Measurements from ENCODE around the gene TREX2.

Gene TREX2

GRCh38 chrX:153456161-153456560 lies 10.3 kb upstream of the TREX2 start:
- no peak for DNase-seq (ENCODE audit: low read depth in 3 of 3)

GRCh38 chrX:153455571-153455970 lies 9.7 kb upstream of the TREX2 start:
- no peak for DNase-seq (ENCODE audit: low read depth in 3 of 3)

GRCh38 chrX:153454901-153455550 lies 9.2 kb upstream of the TREX2 start:
- no peak for DNase-seq (ENCODE audit: low read depth in 3 of 3)

GRCh38 chrX:153450949-153451277 lies 5.1 kb upstream of the TREX2 start:
- no peak for DNase-seq (ENCODE audit: low read depth in 3 of 3)

DNA sequence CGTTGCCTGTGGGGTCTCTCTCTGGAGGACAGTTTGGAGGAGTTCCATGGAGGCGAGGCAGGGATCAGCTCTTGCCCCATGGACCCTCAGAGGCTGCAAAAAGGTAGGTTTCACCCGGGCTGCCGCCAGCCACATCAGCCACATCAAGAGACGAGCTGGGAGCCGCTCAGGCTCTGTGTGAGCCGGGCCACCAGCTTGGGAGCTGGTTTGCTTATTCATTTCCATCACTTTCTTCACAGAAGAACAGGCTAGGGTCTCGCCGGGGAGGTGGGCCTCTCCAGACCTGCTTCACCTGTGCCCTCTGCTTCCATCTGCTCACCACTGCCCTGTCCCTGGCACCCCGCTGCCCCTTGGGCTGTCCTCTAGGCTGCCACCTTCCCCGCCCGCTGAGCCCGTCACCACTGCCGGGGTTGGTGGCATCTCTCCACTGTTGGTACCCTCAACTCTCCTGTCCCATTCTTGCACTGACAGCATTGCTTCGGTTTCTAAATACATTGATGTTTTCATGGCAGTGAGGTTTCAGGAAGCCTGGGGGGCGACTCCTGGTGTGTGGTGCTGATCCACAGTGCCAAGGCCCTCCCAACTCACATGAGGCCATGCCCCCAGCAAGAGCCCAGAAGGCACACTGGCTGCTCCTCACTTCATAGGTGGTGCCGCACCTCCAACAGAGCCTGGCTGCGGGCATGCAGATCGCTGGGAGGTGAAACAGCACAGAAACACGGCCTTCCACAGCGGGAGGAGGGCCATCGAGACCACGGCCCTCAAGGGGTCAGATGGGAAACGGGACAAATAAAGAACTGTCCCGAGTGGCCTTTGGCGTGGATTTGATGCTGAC lies 4.5 kb upstream of the TREX2 start:
- DNase-seq (ENCODE audit: low read depth in 3 of 3) = no peak

- DNase-seq (ENCODE audit: low read depth in 3 of 3) = no peak
Observed at GRCh38 chrX:153449368-153450113, 3.7 kb upstream of the TREX2 start.

GRCh38 chrX:153448556-153449367 lies 2.9 kb upstream of the TREX2 start:
- DNase-seq (ENCODE audit: low read depth in 3 of 3) = no peak

DNA sequence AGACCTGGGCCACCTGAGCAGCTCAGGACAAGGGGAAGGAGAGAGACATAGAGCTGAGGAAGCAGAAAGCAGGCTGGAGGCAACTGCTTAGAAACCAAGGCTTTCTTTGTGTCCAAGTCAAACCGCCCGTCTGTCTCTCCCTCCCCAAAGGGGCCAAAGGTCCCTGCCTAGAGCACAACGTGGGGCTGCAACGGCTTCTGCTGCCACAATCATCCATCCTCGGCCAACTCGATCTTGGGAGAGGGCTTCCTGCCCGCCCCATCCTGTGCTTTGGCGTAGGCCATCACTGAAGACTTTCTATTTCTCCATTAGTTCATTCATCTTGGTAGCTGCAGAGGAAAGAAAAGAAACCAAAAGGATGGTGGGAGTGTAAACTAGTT lies 1.7 kb upstream of the TREX2 start:
- no peak for DNase-seq (ENCODE audit: low read depth in 3 of 3)

GRCh38 chrX:153446950-153447580 lies 1.2 kb upstream of the TREX2 start:
- no peak for DNase-seq (ENCODE audit: low read depth in 3 of 3)

DNA sequence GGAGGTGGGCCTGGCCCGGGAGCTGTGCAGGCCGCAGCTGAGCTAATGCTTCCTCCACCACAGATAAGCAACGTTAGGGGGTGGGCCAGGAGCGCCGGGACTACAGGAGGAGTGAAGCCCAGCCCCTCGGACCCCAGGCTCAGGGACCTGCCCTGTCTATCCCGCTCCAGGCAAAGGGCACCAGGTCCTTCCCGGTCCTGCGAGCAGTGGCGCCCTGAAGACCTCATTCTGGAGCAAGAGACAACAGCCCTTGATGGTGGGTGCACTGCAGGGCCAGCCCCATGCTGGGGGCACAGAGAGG lies 730 bp upstream of the TREX2 start:
- DNase-seq (ENCODE audit: low read depth in 3 of 3) = no peak

DNA sequence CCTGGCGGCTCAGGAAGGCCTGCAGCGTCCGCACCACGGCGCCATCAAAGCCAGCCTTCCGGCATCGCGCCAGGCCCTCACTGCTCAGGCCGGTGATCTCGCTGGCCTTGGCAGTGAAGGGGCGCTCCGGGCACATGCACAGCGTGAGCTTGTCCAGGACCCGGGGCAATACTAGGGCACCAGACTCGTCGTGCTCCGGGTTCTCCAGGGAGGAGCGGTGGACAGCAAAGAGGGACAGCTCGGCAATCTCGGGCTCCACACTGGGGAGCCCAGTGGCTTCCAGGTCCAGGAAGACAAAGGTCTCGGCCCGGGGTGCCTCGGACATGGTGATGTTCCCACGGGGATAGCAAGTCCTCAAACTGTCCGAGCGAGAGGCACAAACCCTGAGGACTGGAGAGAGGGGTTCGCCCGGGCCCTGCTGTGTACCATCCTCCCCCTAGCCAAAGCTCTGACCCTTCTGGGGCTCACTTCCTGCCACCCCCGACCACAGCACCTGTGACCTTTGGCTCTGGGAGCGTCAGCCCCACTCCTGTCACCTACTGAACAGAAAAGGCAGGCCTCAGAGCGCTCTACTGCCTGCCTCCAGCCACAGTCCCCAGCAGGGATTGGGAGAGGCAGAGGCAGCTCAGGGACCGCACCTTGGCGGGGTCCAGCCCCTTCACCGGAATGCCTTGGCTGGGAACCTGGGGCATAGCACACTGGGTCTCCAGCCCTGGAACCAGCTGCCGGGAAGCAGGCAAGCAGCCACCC lies 575 bp downstream of the TREX2 start:
- DNase-seq (ENCODE audit: low read depth in 3 of 3) = no peak

- no peak for DNase-seq (ENCODE audit: low read depth in 3 of 3)
Observed at GRCh38 chrX:153444333-153445011, 1.4 kb downstream of the TREX2 start.

GRCh38 chrX:153443476-153444332 lies 2.2 kb downstream of the TREX2 start:
- DNase-seq (ENCODE audit: low read depth in 3 of 3) = no peak

GRCh38 chrX:153442463-153442862 lies 3.4 kb downstream of the TREX2 start:
- DNase-seq (ENCODE audit: low read depth in 3 of 3) = no peak

DNA sequence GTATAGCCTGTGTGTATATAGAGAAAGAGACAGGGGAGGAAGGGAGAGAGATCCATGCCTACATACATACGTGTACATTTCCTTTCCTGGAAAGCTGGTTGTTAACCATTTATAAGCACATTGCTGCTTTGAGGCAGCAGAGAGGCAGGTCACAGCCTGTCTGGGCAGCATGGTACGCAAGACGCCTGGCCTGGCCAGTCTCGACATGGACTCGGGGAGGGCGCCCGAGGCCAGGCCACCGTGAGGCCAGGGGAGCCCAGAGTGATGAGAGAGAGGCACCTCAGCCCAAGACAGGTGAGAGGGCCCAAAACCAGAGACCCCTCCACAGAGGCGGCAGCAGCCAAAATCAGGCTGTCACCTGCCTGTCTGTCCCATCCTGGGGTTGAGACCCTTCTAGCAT lies 3.9 kb downstream of the TREX2 start:
- no peak for DNase-seq (ENCODE audit: low read depth in 3 of 3)

DNA sequence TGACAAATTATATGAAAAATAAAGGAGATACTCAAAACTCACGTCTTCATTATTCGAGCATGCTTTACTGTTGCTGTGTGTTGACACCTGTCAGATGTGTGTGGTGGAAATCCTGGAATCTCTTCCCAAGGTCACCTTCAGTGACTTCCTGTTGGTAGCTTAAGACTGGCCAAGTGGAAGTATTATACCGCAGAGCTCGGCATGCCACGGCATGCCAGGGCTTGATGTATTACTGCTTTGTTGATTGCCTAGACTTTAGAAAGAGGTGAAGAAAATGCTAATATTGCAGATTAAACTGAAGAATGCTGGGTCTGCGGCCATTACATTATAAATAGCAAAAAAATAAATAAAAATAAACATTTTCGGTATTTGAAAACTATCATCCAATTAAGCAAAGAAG lies 4.6 kb downstream of the TREX2 start:
- no peak for DNase-seq (ENCODE audit: low read depth in 3 of 3)

- DNase-seq (ENCODE audit: low read depth in 3 of 3) = no peak
Observed at GRCh38 chrX:153440556-153441135, 5.2 kb downstream of the TREX2 start.

- no peak for DNase-seq (ENCODE audit: low read depth in 3 of 3)
Observed at GRCh38 chrX:153439977-153440376, 5.9 kb downstream of the TREX2 start.

DNA sequence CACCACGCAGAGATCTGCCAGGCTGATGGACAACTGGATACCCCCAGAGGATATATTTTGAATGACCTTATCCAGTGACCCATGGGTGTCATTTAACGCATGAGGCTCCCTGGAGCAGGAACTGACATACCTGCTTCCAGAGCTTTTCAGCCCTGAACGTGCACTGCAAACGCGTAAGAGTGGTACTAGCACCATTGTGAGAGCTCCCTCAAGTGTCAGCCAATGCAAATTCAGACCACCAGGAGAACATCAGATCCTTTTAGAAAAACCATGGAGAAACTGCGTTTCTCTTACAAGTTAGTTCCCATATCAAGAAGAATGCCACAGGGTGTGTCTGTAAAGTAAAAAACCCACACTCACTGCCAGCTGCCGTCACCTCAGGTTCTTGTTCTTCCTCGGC lies 7.3 kb downstream of the TREX2 start:
- DNase-seq (ENCODE audit: low read depth in 3 of 3) = no peak

Data from stimulated activated CD4-positive, alpha-beta T cell treated with anti-CD3 and anti-CD28 coated beads, TNF-alpha, amount 100 ng/mL, for 48 hours (primary cell).